ENCODE results near the gene CYP3A4.

DNA sequence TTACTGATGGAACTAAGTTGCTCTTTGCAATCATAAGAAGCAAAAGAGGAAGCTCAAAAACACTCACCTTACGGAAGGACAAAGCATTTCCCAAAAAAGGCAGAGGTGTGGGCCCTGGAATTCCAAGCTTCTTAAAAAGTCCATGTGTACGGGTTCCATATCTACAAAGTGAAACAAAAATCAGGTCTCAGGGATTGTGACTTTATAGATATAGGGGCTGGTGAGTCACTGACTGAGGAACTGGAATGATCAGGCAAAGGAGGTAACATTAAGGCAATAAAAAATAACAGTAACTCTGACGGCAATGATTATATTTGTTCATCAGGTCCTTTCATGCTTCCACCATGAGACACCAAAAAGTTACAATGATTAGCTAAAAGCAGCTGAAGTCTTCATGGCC, 53.0 kb downstream of the CYP3A4 start:
- TF ChIP-seq, protein P1, sequence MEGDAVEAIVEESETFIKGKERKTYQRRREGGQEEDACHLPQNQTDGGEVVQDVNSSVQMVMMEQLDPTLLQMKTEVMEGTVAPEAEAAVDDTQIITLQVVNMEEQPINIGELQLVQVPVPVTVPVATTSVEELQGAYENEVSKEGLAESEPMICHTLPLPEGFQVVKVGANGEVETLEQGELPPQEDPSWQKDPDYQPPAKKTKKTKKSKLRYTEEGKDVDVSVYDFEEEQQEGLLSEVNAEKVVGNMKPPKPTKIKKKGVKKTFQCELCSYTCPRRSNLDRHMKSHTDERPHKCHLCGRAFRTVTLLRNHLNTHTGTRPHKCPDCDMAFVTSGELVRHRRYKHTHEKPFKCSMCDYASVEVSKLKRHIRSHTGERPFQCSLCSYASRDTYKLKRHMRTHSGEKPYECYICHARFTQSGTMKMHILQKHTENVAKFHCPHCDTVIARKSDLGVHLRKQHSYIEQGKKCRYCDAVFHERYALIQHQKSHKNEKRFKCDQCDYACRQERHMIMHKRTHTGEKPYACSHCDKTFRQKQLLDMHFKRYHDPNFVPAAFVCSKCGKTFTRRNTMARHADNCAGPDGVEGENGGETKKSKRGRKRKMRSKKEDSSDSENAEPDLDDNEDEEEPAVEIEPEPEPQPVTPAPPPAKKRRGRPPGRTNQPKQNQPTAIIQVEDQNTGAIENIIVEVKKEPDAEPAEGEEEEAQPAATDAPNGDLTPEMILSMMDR (IDR thresholded peaks at IDR 0.05), result no peak
- no peak for TF ChIP-seq POLR2AphosphoS5 (IDR thresholded peaks at IDR 0.05)
